Endometrium (tissue), 2 donors: Measurements from ENCODE around the gene ATXN7.

Source experiments
- FAIRE-seq: peaks from 2 replicates; lab custom pipeline; 2012; peaks lifted over from hg19 to GRCh38; lab: Jason Lieb, UNC
- donor health status: control.
- donor health status: control.

ATXN7 gene

GRCh38 chr3:64023861-64024223, 160.2 kb downstream of the ATXN7 start:
- FAIRE-seq = no peak

GRCh38 chr3:64026346-64026745, 162.7 kb downstream of the ATXN7 start:
- FAIRE-seq = no peak

- no peak for FAIRE-seq
Measured at GRCh38 chr3:64027658-64028057, 164.0 kb downstream of the ATXN7 start.

GRCh38 chr3:64028754-64029153, 165.1 kb downstream of the ATXN7 start:
- no peak for FAIRE-seq

- no peak for FAIRE-seq
Measured at GRCh38 chr3:64029287-64029686, 165.6 kb downstream of the ATXN7 start.

GRCh38 chr3:64030741-64031140, 167.1 kb downstream of the ATXN7 start:
- peak; percentile 79 for FAIRE-seq

GRCh38 chr3:64031540-64032508, 168.2 kb downstream of the ATXN7 start:
- FAIRE-seq = peak; percentile 99

GRCh38 chr3:64033069-64033468, 169.4 kb downstream of the ATXN7 start:
- no peak for FAIRE-seq

GRCh38 chr3:64037084-64037483, 173.4 kb downstream of the ATXN7 start:
- no peak for FAIRE-seq

- FAIRE-seq = no peak
Measured at GRCh38 chr3:64038253-64038767, 174.6 kb downstream of the ATXN7 start.

- FAIRE-seq = no peak
Measured at GRCh38 chr3:64039332-64039731, 175.7 kb downstream of the ATXN7 start.

GRCh38 chr3:64039981-64040733, 176.5 kb downstream of the ATXN7 start:
- FAIRE-seq = no peak

- FAIRE-seq = no peak
Measured at GRCh38 chr3:64042952-64043351, 179.3 kb downstream of the ATXN7 start.

GRCh38 chr3:64046592-64046991, 182.9 kb downstream of the ATXN7 start:
- no peak for FAIRE-seq

GRCh38 chr3:64046996-64047594, 183.4 kb downstream of the ATXN7 start:
- no peak for FAIRE-seq

GRCh38 chr3:64047787-64048186, 184.1 kb downstream of the ATXN7 start:
- no peak for FAIRE-seq

- no peak for FAIRE-seq
Measured at GRCh38 chr3:64048631-64049061, 185.0 kb downstream of the ATXN7 start.

- FAIRE-seq = no peak
Measured at GRCh38 chr3:64049136-64049535, 185.5 kb downstream of the ATXN7 start.

- FAIRE-seq = no peak
Measured at GRCh38 chr3:64049832-64050231, 186.2 kb downstream of the ATXN7 start.
